Skeletal muscle satellite cell (primary cell): Measurements from ENCODE around the gene GMPR2.
"Not testable (repeated sequence)": the region's sequence is repeated elsewhere in the genome, so short reads cannot be mapped to it uniquely, and the experiment has no call there.

ENCODE experiments used
- H3K27me3 ChIP-seq: 2 replicates; pipeline ENCODE4 v1.7.0; 2013; ENCODE audit warnings: low read length; ENCODE audit not compliant: control insufficient read depth, insufficient read depth
- H3K36me3 ChIP-seq: 2 replicates; pipeline ENCODE4 v1.7.0; 2013; ENCODE audit warnings: mild to moderate bottlenecking, control low read depth, low read length; ENCODE audit not compliant: insufficient read depth
- H3K4me1 ChIP-seq: 2 replicates; pipeline ENCODE4 v1.7.0; 2013; ENCODE audit warnings: low read length; ENCODE audit not compliant: control insufficient read depth, insufficient read depth
- H3K4me2 ChIP-seq: 2 replicates; pipeline ENCODE4 v1.7.0; 2013; ENCODE audit warnings: mild to moderate bottlenecking, low read length
- H3K4me3 ChIP-seq: 2 replicates; pipeline ENCODE4 v1.7.0; 2013; ENCODE audit warnings: low read length
- H3K9ac ChIP-seq: 2 replicates; pipeline ENCODE4 v1.7.0; 2013; ENCODE audit warnings: mild to moderate bottlenecking, low read depth, low read length, moderate library complexity
- H3K9me3 ChIP-seq: replicated peaks from 2 replicates; pipeline ENCODE4 v1.7.0; 2013; ENCODE audit warnings: mild to moderate bottlenecking, control low read depth, low read length

GMPR2 gene

DNA sequence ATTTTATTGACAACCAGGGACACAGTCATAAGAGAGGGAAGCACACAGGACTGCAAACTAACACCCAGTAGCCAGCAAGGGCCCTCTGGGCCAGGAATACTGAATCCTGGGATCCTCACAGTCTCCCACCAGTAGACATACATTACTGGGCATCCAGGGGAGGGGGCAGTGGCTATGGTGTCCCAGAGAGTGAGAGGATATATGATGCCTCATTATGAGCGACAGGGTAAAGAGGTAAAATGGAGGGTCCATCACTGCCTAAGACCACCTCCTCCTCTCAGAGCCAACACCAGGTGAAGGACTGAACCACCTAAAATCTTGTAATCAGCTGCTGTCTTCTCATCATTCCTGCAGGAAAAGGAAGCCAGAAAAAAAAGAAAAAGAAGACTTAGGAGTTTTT is 15.9 kb upstream of the GMPR2 start:
- Histone ChIP-seq H3K36me3 (peaks cover 10% of the 10 kb centered on the region), H3K4me1 (peaks cover 16% of the 10 kb centered on the region)
- H3K9ac ChIP-seq, H3K4me2 ChIP-seq, H3K4me3 ChIP-seq, H3K9me3 ChIP-seq, H3K27me3 ChIP-seq: not testable (repeated sequence)

DNA sequence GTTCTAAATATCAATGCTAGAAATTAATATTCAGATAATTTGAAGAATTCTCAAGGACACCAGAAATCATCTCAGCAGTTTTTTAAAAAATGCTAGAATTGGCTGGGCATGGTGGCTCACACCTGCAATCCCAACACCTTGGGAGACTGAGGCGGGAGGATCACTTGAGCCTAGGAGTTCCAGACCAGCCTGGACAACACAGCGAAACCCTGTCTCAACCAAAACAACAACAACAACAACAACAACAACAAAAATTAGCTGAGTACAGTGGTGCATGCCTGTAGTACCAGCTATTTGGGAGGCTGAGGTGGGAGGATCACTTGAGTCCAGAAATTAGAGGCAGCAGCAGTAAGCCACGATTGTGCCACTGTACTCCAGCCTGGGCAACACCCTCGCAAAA is 13.6 kb upstream of the GMPR2 start:
- peaks cover 7% of the 10 kb centered on the region for H3K4me1 ChIP-seq
- H3K27me3 ChIP-seq: no peaks in the 10 kb centered on the region
- no peak overlapping the region for H3K4me3 ChIP-seq
- no peak overlapping the region for H3K9ac ChIP-seq
- no peaks in the 10 kb centered on the region for H3K9me3 ChIP-seq
- no peak overlapping the region for H3K4me2 ChIP-seq
- H3K36me3 ChIP-seq: peaks cover 10% of the 10 kb centered on the region

- Histone ChIP-seq H3K9ac (no peak overlapping the region), H3K4me1 (peaks cover 11% of the 10 kb centered on the region), H3K4me2 (no peak overlapping the region), H3K4me3 (no peak overlapping the region), H3K9me3 (no peaks in the 10 kb centered on the region), H3K36me3 (peaks cover 10% of the 10 kb centered on the region), H3K27me3 (no peaks in the 10 kb centered on the region)
These were observed 13.2 kb upstream of the GMPR2 start for GRCh38 chr14:24219521-24219920.

DNA sequence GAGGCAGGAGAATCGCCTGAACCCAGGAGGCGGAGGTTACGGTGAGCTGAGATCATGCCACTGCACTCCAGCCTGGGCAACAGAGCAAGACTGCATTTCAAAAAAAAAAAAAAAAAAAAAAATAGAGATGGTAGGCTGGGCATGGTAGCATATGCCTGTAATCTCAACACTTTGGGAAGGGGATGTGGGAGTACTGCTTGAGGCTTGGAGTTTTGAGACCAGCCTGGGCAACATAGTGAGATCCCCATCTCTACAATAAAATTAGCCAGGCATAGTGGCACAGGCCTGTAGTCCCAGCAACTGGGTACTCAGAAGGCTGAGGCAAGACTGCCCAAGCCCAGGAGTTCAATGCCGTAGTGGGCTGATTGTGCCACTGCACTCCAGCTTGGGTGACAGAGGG is 9.7 kb upstream of the GMPR2 start:
- H3K9me3 ChIP-seq, H3K36me3 ChIP-seq, H3K4me3 ChIP-seq, H3K27me3 ChIP-seq, H3K4me2 ChIP-seq, H3K9ac ChIP-seq: not testable (repeated sequence)
- peaks cover 16% of the 10 kb centered on the region for H3K4me1 ChIP-seq

GRCh38 chr14:24224618-24225071 is 8.1 kb upstream of the GMPR2 start:
- peaks cover 16% of the 10 kb centered on the region for H3K4me1 ChIP-seq
- H3K4me3 ChIP-seq: no peak overlapping the region

GRCh38 chr14:24226473-24226872 is 6.3 kb upstream of the GMPR2 start:
- no peaks in the 10 kb centered on the region for H3K27me3 ChIP-seq
- H3K4me2 ChIP-seq: no peak overlapping the region
- no peaks in the 10 kb centered on the region for H3K36me3 ChIP-seq
- H3K9ac ChIP-seq: no peak overlapping the region
- H3K4me3 ChIP-seq: no peak overlapping the region
- peaks cover 24% of the 10 kb centered on the region for H3K4me1 ChIP-seq
- no peaks in the 10 kb centered on the region for H3K9me3 ChIP-seq

More at GRCh38 chr14:24224618-24225071, 8.1 kb upstream of the GMPR2 start:
- Histone ChIP-seq H3K9ac (peak overlapping the region; percentile 35), H3K4me2 (peak overlapping the region; percentile 49), H3K9me3 (no peaks in the 10 kb centered on the region), H3K36me3 (no peaks in the 10 kb centered on the region), H3K27me3 (no peaks in the 10 kb centered on the region)

- no peaks in the 10 kb centered on the region for H3K9me3 ChIP-seq
- no peaks in the 10 kb centered on the region for H3K27me3 ChIP-seq
- no peak overlapping the region for H3K4me3 ChIP-seq
- no peak overlapping the region for H3K4me2 ChIP-seq
- H3K4me1 ChIP-seq: peaks cover 33% of the 10 kb centered on the region
- H3K9ac ChIP-seq: no peak overlapping the region
- no peaks in the 10 kb centered on the region for H3K36me3 ChIP-seq
These were observed 3.8 kb upstream of the GMPR2 start for GRCh38 chr14:24228902-24229301.

DNA sequence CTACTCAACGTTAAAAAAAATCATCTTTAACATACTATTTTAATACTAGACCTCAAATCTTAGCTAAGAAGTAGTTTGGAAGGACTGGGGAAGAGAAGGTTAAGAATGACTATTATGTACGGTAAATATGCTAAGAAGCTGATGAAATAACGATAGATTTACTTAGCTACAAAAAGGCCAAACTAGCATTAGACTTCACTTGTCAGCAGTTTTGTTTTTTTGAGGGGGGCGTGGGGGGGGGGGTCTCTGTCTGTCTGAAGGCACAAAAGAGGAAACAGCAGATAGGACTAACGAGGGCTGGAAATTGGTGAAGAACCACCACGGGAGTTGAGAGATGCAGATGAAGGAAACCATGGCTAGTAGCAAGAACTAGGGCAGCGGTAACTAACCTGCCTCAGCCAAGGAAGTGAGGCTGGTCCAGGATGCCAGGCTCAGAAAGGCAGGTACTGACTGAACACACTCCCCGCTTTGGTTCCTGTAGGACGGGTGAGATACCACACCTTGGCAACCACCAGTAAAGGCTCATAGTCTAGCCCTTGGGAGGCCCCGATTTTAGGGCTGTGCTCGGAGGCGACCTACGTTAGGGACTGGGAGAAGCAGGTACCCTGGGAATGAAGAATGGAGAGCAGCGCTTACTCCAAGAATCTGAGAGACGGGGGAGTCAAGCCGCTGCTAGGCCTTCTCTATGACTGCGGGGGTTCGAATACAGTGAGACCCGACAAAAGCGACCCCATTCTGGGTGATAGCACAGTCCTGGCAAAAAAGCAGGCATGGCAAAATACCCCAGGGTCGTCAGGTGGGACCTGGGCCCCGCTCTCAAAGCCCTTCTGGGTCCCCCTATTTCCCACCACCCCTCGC is 1.2 kb upstream of the GMPR2 start:
- Histone ChIP-seq H3K27me3 (no peaks in the 10 kb centered on the region), H3K9ac (peak overlapping the region; percentile 97), H3K9me3 (no peaks in the 10 kb centered on the region), H3K4me2 (peak overlapping the region; percentile 96), H3K36me3 (peaks cover 11% of the 10 kb centered on the region), H3K4me3 (peak overlapping the region; percentile 91), H3K4me1 (peaks cover 28% of the 10 kb centered on the region)

GRCh38 chr14:24232121-24232644 is 546 bp upstream of the GMPR2 start, which contains the start of gene NEDD8:
NEDD8 (minus strand) TSS chr14:24232367; CDS start chr14:24232267, 100 bp downstream.
- H3K4me2 ChIP-seq: peak within 1 kb of the TSS; percentile 96
- H3K36me3 ChIP-seq: peaks cover 17% of the 10 kb centered on the region
- peak within 1 kb of the TSS; percentile 97 for H3K9ac ChIP-seq
- H3K4me3 ChIP-seq: peak within 1 kb of the TSS; percentile 91
- H3K9me3 ChIP-seq: no peaks in the 10 kb centered on the region
- H3K4me1 ChIP-seq: peaks cover 28% of the 10 kb centered on the region
- H3K27me3 ChIP-seq: no peaks in the 10 kb centered on the region

DNA sequence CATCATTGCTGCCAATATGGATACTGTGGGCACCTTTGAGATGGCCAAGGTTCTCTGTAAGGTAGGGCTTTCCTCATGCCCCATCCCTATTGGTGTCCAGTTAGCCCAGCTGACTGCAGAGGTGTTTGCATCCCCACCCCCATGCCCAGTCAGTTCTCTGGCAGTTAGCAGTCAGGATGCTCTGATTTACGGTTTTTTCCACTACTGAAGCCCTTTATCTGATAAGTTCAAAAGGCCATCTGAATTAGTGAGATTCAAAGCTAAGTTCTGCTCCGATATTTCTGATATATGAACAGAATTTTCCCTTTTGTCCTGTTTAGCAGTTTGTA is 773 bp downstream of the GMPR2 start:
- Histone ChIP-seq H3K4me1 (peaks cover 33% of the 10 kb centered on the region), H3K27me3 (no peaks in the 10 kb centered on the region), H3K36me3 (peaks cover 31% of the 10 kb centered on the region), H3K9me3 (no peaks in the 10 kb centered on the region), H3K4me2 (peak overlapping the region; percentile 96), H3K9ac (peak overlapping the region; percentile 97), H3K4me3 (peak overlapping the region; percentile 91)

GRCh38 chr14:24234095-24235005 is 1.6 kb downstream of the GMPR2 start:
- Histone ChIP-seq H3K9ac (no peak overlapping the region), H3K4me2 (peak overlapping the region; percentile 96), H3K27me3 (no peaks in the 10 kb centered on the region), H3K4me3 (no peak overlapping the region), H3K4me1 (peaks cover 41% of the 10 kb centered on the region), H3K36me3 (peaks cover 39% of the 10 kb centered on the region), H3K9me3 (no peaks in the 10 kb centered on the region)
